Neural cell (in vitro differentiated cells): ENCODE data around the gene NPAS2. TPM values are rescaled to one million over a fixed set of nuclear protein-coding genes. Genes with fewer than 3 reads are reported as not detected.

Source experiments
- H2AFZ ChIP-seq: fragments of 200-600, 300-800 bp; sonication (generic), shearing (Covaris generic); 2 replicates; pipeline ENCODE4 v1.6.0; 2014; ENCODE audit warnings: low read depth, mild to moderate bottlenecking, antibody characterized with exemption, low read length, moderate library complexity
- H3F3A ChIP-seq: fragments of 200-600 bp; shearing (Covaris generic); 2 replicates; pipeline ENCODE4 v1.6.1; 2016; ENCODE audit warnings: mild to moderate bottlenecking, moderate library complexity, mixed read lengths, antibody characterized with exemption, low read length; ENCODE audit not compliant: insufficient read depth, poor library complexity, severe bottlenecking
- H3K27ac ChIP-seq: fragments of 200-600, 300-800 bp; sonication (generic), shearing (Covaris generic); 2 replicates; pipeline ENCODE4 v1.5.1; 2014; ENCODE audit warnings: mild to moderate bottlenecking, low read length, moderate library complexity
- H3K27me3 ChIP-seq: fragments of 300-800, 200-600 bp; sonication (generic), shearing (Covaris generic); 2 replicates; pipeline ENCODE4 v1.6.0; 2014; ENCODE audit warnings: mild to moderate bottlenecking, low read depth, low read length, moderate library complexity; ENCODE audit not compliant: insufficient read depth
- H3K36me3 ChIP-seq: fragments of 300-800, 200-600 bp; sonication (generic), shearing (Covaris generic); 2 replicates; pipeline ENCODE4 v1.5.1; 2014; ENCODE audit warnings: mild to moderate bottlenecking, antibody characterized with exemption, low read length, moderate library complexity; ENCODE audit not compliant: insufficient read depth
- H3K4me2 ChIP-seq: fragments of 300-800, 200-600 bp; sonication (generic), shearing (Covaris generic); 2 replicates; pipeline ENCODE4 v1.6.0; 2014; ENCODE audit warnings: mild to moderate bottlenecking, low read length
- H3K4me3 ChIP-seq: fragments of 300-800, 200-600 bp; sonication (generic), shearing (Covaris generic); 2 replicates; pipeline ENCODE4 v1.5.1; 2014; ENCODE audit warnings: mild to moderate bottlenecking, low read length, moderate library complexity
- H3K79me2 ChIP-seq: fragments of 200-600 bp; shearing (Covaris generic); replicated peaks from 2 replicates; pipeline ENCODE4 v1.6.0; 2014; ENCODE audit warnings: mild to moderate bottlenecking, low read length, moderate library complexity; ENCODE audit not compliant: insufficient read depth
- H3K9ac ChIP-seq: fragments of 300-800, 200-600 bp; sonication (generic), shearing (Covaris generic); 2 replicates; pipeline ENCODE4 v1.6.1; 2016; ENCODE audit warnings: mild to moderate bottlenecking, low read length, mixed read lengths
- H3K9me2 ChIP-seq: fragments of 200-600 bp; shearing (Covaris generic); 2 replicates; pipeline ENCODE4 v1.6.1; 2016; ENCODE audit warnings: mild to moderate bottlenecking, low read length, mixed read lengths; ENCODE audit not compliant: insufficient read depth
- H3K9me3 ChIP-seq: fragments of 200-600, 300-800 bp; sonication (generic), shearing (Covaris generic); 2 replicates; pipeline ENCODE4 v1.6.1; 2016; ENCODE audit warnings: mild to moderate bottlenecking, mixed run types, low read length, moderate library complexity, mixed read lengths
- H4K20me1 ChIP-seq: fragments of 200-600 bp; shearing (Covaris generic); 2 replicates; pipeline ENCODE4 v1.6.1; 2016; ENCODE audit warnings: mild to moderate bottlenecking, mixed run types; ENCODE audit not compliant: insufficient read depth
- CTCF ChIP-seq: fragments of 450-650 bp; IDR thresholded peaks from 2 replicates; pipeline ENCODE4 v1.5.1; 2014; ENCODE audit warnings: antibody characterized with exemption, mild to moderate bottlenecking, moderate library complexity; ENCODE audit not compliant: poor library complexity, severe bottlenecking
- EP300 ChIP-seq: fragments of 450-650 bp; conservative IDR thresholded peaks from 2 replicates; pipeline ENCODE4 v1.6.1; 2014; ENCODE audit warnings: antibody characterized with exemption, mild to moderate bottlenecking, moderate library complexity; ENCODE audit not compliant: poor library complexity, severe bottlenecking
- EZH2 ChIP-seq: fragments of 200-600, 300-800 bp; shearing (Covaris generic), sonication (generic); IDR thresholded peaks from 2 replicates; pipeline ENCODE4 v1.6.1; 2014; ENCODE audit warnings: antibody characterized with exemption, low read length, borderline replicate concordance, mild to moderate bottlenecking; ENCODE audit not compliant: insufficient read depth, poor library complexity, severe bottlenecking
- MXI1 ChIP-seq: fragments of 450-650 bp; conservative IDR thresholded peaks from 2 replicates; pipeline ENCODE4 v1.6.1; 2014; ENCODE audit warnings: antibody characterized with exemption, mild to moderate bottlenecking; ENCODE audit not compliant: poor library complexity, severe bottlenecking
- POLR2AphosphoS5 ChIP-seq: IDR thresholded peaks from 2 replicates; pipeline ENCODE4 v1.6.1; 2012
- RAD21 ChIP-seq: fragments of 450-650 bp; conservative IDR thresholded peaks from 2 replicates; pipeline ENCODE4 v1.6.1; 2014; ENCODE audit warnings: antibody characterized with exemption, mild to moderate bottlenecking, moderate library complexity
- REST ChIP-seq: IDR thresholded peaks from 2 replicates; pipeline ENCODE4 v1.6.1; 2012; ENCODE audit warnings: borderline replicate concordance
- SMC3 ChIP-seq: fragments of 450-650 bp; conservative IDR thresholded peaks from 2 replicates; pipeline ENCODE4 v1.6.1; 2014; ENCODE audit warnings: antibody characterized with exemption, mild to moderate bottlenecking, moderate library complexity; ENCODE audit not compliant: poor library complexity
- TAF1 ChIP-seq: IDR thresholded peaks from 2 replicates; pipeline ENCODE4 v1.6.1; 2012; ENCODE audit warnings: low read depth
- polyA plus RNA-seq: library from polyadenylated mRNA; depleted of rRNA; stranded (reverse); fragments of >200 nt; gene quantifications from 2 replicates; pipeline ENCODE4 v1.2.3, GENCODE V29; 2014

The NPAS2 gene
- polyA plus RNA-seq, 1 donor from 2014 or later: 2.1 TPM

GRCh38 chr2:100921685-100922161 is 101.8 kb downstream of the NPAS2 start:
- no peaks in the 10 kb centered on the region for H3K9me2 ChIP-seq
- H3K9ac ChIP-seq: no peak overlapping the region
- H3K27me3 ChIP-seq: no peaks in the 10 kb centered on the region
- TF ChIP-seq POLR2AphosphoS5 (no peak), REST (no peak), EZH2 (no peak), CTCF (no peak)
- H3F3A ChIP-seq: no peaks in the 10 kb centered on the region
- H3K4me3 ChIP-seq: no peak overlapping the region
- H3K9me3 ChIP-seq: no peaks in the 10 kb centered on the region
- no peaks in the 10 kb centered on the region for H4K20me1 ChIP-seq
- H3K27ac ChIP-seq: no peak overlapping the region
- no peaks in the 10 kb centered on the region for H3K36me3 ChIP-seq
- H3K79me2 ChIP-seq: no peaks in the 10 kb centered on the region
- no peak overlapping the region for H2AFZ ChIP-seq
- H3K4me2 ChIP-seq: no peak overlapping the region

GRCh38 chr2:100923461-100924060 is 103.6 kb downstream of the NPAS2 start:
- Histone ChIP-seq H2AFZ (no peak overlapping the region), H3K4me2 (no peak overlapping the region), H3K9ac (no peak overlapping the region), H3K79me2 (no peaks in the 10 kb centered on the region), H3K4me3 (no peak overlapping the region), H3F3A (no peaks in the 10 kb centered on the region), H4K20me1 (no peaks in the 10 kb centered on the region), H3K9me3 (no peaks in the 10 kb centered on the region), H3K27me3 (no peaks in the 10 kb centered on the region), H3K36me3 (no peaks in the 10 kb centered on the region), H3K9me2 (no peaks in the 10 kb centered on the region), H3K27ac (no peak overlapping the region)
- TF ChIP-seq CTCF (no peak), REST (no peak), POLR2AphosphoS5 (no peak), SMC3 (no peak), EZH2 (no peak), TAF1 (no peak), MXI1 (no peak), RAD21 (no peak), EP300 (no peak)
